ENCODE measurements around the gene TMEM184B.

The TMEM184B gene

GRCh38 chr22:38313384-38313955 lies 40.7 kb upstream of the TMEM184B start:
- H3K36me3 ChIP-seq (ENCODE audit: insufficient read depth, low read length), result peaks cover 54% of the 10 kb centered on the region
- H3K9me3 ChIP-seq (ENCODE audit: low read length), result no peaks in the 10 kb centered on the region
- no peak overlapping the region for H3K4me3 ChIP-seq (ENCODE audit: low read length)
- peaks cover 33% of the 10 kb centered on the region for H3K4me1 ChIP-seq (ENCODE audit: insufficient read depth, low read length)
- H2AFZ ChIP-seq (ENCODE audit: low read depth, low read length), result no peak overlapping the region
- no peaks in the 10 kb centered on the region for H3K27me3 ChIP-seq (ENCODE audit: insufficient read depth, low read length)

DNA sequence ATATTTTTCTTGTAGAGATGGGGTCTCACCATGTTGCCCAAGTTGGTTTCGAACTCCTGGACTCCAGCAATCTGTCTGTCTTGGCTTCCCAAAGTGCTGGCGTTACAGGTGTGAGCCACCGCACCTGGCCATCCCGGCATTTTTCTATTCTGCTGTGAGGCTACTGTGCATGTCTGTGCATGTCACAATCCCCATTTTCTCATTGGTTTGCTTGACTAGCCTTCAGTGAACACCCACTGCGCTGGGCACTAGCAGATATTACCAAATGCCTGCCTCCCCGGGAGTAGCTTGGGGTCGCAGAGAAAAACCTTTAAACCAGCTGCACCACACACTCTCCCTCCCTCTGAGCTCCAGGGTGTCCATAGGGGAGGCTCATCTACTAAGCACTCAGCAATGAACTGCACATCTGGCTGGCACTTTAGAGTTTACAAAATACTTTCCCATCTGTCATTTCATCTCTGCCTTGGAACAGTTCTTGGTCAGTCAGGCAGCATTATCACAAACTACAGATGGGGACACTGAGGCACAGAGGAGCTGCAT lies 39.5 kb upstream of the TMEM184B start:
- Histone ChIP-seq H3K4me3 (ENCODE audit: low read length) (no peak overlapping the region), H3K9me3 (ENCODE audit: low read length) (no peaks in the 10 kb centered on the region), H3K27me3 (ENCODE audit: insufficient read depth, low read length) (no peaks in the 10 kb centered on the region), H3K4me1 (ENCODE audit: insufficient read depth, low read length) (peaks cover 24% of the 10 kb centered on the region), H3K36me3 (ENCODE audit: insufficient read depth, low read length) (peaks cover 65% of the 10 kb centered on the region), H2AFZ (ENCODE audit: low read depth, low read length) (no peak overlapping the region)

DNA sequence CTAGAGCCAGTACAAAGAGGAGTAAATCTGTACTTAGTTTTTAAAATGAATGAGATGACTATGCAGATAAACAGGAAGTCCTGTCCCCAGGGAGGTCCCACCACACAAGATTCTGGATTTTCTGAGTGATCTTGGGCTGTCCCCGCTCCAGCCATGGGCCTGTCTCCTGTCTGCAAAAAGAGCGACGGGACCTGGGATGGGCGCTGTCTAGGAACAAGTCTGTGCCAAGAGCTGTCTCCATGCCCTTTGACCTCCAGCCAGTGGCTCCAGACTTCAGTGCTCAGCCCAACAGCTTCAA lies 38.5 kb upstream of the TMEM184B start:
- Histone ChIP-seq H3K4me3 (ENCODE audit: low read length) (no peak overlapping the region), H2AFZ (ENCODE audit: low read depth, low read length) (no peak overlapping the region), H3K9me3 (ENCODE audit: low read length) (no peaks in the 10 kb centered on the region), H3K36me3 (ENCODE audit: insufficient read depth, low read length) (peaks cover 65% of the 10 kb centered on the region), H3K27me3 (ENCODE audit: insufficient read depth, low read length) (no peaks in the 10 kb centered on the region), H3K4me1 (ENCODE audit: insufficient read depth, low read length) (peaks cover 24% of the 10 kb centered on the region)

- no peak overlapping the region for H2AFZ ChIP-seq (ENCODE audit: low read depth, low read length)
- peaks cover 68% of the 10 kb centered on the region for H3K36me3 ChIP-seq (ENCODE audit: insufficient read depth, low read length)
- H3K4me1 ChIP-seq (ENCODE audit: insufficient read depth, low read length), result peaks cover 21% of the 10 kb centered on the region
- H3K27me3 ChIP-seq (ENCODE audit: insufficient read depth, low read length), result no peaks in the 10 kb centered on the region
- H3K9me3 ChIP-seq (ENCODE audit: low read length), result no peaks in the 10 kb centered on the region
- no peak overlapping the region for H3K4me3 ChIP-seq (ENCODE audit: low read length)
These were observed 37.9 kb upstream of the TMEM184B start for GRCh38 chr22:38310518-38311322.

DNA sequence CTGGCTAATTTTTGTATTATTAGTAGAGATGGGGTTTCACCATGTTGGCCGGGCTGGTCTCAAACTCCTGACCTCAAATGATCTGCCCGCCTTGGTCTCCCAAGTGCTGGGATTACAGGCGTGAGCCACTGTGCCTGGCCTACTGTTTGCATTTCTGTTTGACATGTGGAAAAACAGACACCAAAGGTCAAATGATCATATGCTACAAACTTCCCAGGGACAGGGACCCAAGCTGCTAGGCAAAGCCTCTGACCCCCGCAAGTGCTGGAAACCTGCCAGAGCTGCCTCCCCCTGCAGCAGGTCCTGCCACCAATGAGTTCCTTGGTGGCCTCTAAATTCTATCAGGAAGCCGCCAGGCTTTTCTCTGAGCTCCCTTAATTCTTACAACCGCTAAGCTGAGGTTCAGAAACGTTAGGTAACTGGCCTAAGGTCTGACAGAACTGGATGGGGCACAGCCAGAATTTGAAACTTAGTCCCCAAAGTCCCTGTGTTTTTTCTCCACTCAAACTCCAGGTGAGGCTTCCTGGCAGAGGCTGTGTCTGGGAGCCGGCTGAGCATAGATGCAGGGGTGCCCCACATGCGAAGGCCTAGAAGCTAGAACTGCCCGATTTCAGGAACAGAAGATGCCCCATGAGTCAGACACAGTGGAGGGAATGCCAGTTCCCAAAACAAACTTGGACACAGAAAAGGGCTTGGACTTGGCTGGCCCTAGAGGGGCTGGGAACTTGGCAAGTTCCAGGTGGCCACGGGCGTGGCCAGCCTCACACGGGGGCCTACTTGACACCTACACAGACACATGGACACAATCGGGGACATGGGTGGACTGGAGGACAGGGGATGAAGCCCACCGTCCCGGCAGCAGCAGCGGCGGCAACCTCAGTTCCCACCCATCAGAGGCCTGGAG lies 37.1 kb upstream of the TMEM184B start:
- Histone ChIP-seq H3K4me1 (ENCODE audit: insufficient read depth, low read length) (peaks cover 12% of the 10 kb centered on the region), H3K27me3 (ENCODE audit: insufficient read depth, low read length) (no peaks in the 10 kb centered on the region), H3K36me3 (ENCODE audit: insufficient read depth, low read length) (peaks cover 72% of the 10 kb centered on the region), H2AFZ (ENCODE audit: low read depth, low read length) (no peak overlapping the region), H3K9me3 (ENCODE audit: low read length) (no peaks in the 10 kb centered on the region), H3K4me3 (ENCODE audit: low read length) (no peak overlapping the region)

DNA sequence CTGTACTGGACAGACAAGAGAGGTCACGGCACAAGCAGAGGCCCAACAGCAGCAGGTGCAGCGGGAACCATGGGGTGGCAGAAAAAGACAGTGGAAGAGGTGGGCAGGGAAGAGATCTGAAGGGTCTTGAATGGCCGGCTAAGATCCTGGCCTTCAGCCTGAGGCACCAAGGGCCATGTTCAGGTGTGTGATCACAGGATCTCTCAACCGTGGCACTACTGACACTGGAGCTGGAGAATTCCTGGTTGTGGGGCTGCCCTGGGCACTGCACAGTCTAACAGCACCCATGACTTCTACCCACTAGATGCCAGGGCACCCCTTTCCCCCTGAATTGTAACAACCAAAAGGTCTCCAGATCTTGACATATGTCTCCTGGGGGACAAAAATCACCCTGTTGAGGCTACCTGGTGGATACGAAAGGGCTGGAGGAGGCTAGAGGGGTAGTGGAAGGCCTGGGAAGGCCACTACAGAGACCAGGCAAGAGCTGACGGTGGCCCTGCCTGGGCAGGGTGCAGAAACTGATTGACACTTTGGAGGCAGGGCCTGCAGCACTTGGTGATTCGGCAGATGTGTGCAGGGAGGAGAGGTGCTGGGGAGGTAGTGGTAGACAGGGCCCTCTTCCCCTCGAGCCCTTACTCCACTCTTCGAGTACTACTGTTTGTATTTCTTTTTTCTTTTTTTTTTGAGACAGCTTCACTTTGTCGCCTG lies 36.1 kb upstream of the TMEM184B start:
- Histone ChIP-seq H3K4me1 (ENCODE audit: insufficient read depth, low read length) (peaks cover 3% of the 10 kb centered on the region), H2AFZ (ENCODE audit: low read depth, low read length) (no peak overlapping the region), H3K4me3 (ENCODE audit: low read length) (no peak overlapping the region), H3K9me3 (ENCODE audit: low read length) (no peaks in the 10 kb centered on the region), H3K36me3 (ENCODE audit: insufficient read depth, low read length) (peaks cover 73% of the 10 kb centered on the region), H3K27me3 (ENCODE audit: insufficient read depth, low read length) (no peaks in the 10 kb centered on the region)

DNA sequence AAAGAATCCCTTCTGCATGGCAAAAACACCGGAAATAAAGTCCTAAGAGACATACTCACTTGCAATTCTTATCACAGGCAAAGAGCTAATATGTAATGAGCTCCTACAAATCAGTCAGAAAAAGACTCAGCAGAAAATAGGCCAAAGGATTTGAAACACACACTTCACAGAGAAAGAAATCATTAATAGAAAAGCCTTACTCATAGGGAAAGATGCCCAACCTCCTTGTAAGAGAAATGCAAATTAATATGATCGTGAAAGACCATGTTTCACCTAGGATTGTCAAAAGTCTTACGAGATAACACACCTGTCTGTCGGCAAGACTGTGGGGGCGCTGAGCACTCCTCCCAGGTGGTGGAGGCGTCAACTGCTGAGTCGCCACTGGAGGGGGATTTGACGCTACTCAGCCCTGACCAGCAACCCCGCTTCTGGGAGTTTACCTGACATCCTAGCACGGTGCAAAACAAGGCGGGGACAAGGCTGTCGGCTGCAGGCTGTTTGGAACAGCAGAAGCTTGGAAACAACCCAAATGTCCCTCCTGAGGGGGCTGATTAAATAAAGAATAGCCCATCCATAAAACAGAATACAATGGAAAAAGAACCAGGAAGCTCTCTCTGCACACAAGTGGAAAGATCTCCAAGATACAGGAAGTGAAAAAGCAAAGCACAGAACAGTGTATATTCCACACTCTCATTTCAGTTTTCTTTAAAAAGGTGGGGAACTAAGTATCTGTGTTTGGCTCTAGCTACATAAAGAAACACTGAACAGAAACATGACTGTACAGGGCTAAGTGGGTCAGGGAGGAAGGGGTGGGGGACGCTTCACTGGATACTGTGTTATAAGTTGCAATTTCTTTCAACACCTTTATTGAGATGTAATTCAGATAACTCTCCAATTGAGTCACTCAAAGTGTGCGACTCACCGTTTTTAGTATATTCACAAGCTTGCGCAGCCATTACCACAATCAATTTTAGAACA lies 33.0 kb upstream of the TMEM184B start:
- H3K9me3 ChIP-seq (ENCODE audit: low read length), result no peaks in the 10 kb centered on the region
- no peaks in the 10 kb centered on the region for H3K4me1 ChIP-seq (ENCODE audit: insufficient read depth, low read length)
- H3K27me3 ChIP-seq (ENCODE audit: insufficient read depth, low read length), result no peaks in the 10 kb centered on the region
- peaks cover 74% of the 10 kb centered on the region for H3K36me3 ChIP-seq (ENCODE audit: insufficient read depth, low read length)
- no peak overlapping the region for H3K4me3 ChIP-seq (ENCODE audit: low read length)
- H2AFZ ChIP-seq (ENCODE audit: low read depth, low read length), result no peak overlapping the region

GRCh38 chr22:38304526-38304925 lies 31.7 kb upstream of the TMEM184B start:
- H3K4me1 ChIP-seq (ENCODE audit: insufficient read depth, low read length), result no peaks in the 10 kb centered on the region
- H2AFZ ChIP-seq (ENCODE audit: low read depth, low read length), result no peak overlapping the region
- H3K27me3 ChIP-seq (ENCODE audit: insufficient read depth, low read length), result no peaks in the 10 kb centered on the region
- peaks cover 75% of the 10 kb centered on the region for H3K36me3 ChIP-seq (ENCODE audit: insufficient read depth, low read length)
- no peak overlapping the region for H3K4me3 ChIP-seq (ENCODE audit: low read length)
- H3K9me3 ChIP-seq (ENCODE audit: low read length), result no peaks in the 10 kb centered on the region

DNA sequence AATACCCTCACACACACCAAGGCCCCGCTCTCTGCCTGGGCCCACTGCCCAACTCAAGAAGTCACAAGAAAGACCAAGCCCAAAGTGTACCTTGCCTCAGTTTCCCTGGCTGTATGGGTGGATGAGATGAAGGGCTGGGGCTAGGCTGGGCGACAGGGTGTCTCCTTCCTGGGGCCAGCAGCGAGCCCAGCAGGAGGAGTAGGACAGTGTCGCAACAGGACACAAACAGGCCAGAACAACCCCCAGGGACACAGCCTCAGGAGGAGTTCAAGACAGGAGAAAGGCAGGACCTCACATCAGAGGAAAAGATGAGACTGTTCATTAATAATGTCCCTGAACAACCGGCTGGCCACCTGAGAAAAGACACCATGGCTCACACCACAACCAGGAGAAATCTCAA lies 31.2 kb upstream of the TMEM184B start:
- Histone ChIP-seq H2AFZ (ENCODE audit: low read depth, low read length) (no peak overlapping the region), H3K4me3 (ENCODE audit: low read length) (no peak overlapping the region), H3K4me1 (ENCODE audit: insufficient read depth, low read length) (no peaks in the 10 kb centered on the region), H3K27me3 (ENCODE audit: insufficient read depth, low read length) (no peaks in the 10 kb centered on the region), H3K36me3 (ENCODE audit: insufficient read depth, low read length) (peaks cover 77% of the 10 kb centered on the region), H3K9me3 (ENCODE audit: low read length) (no peaks in the 10 kb centered on the region)

GRCh38 chr22:38302906-38303305 lies 30.1 kb upstream of the TMEM184B start:
- peaks cover 77% of the 10 kb centered on the region for H3K36me3 ChIP-seq (ENCODE audit: insufficient read depth, low read length)
- H3K27me3 ChIP-seq (ENCODE audit: insufficient read depth, low read length), result no peaks in the 10 kb centered on the region
- H3K4me3 ChIP-seq (ENCODE audit: low read length), result no peak overlapping the region
- no peak overlapping the region for H2AFZ ChIP-seq (ENCODE audit: low read depth, low read length)
- no peaks in the 10 kb centered on the region for H3K9me3 ChIP-seq (ENCODE audit: low read length)
- no peaks in the 10 kb centered on the region for H3K4me1 ChIP-seq (ENCODE audit: insufficient read depth, low read length)

GRCh38 chr22:38300946-38301345 lies 28.1 kb upstream of the TMEM184B start:
- Histone ChIP-seq H3K27me3 (ENCODE audit: insufficient read depth, low read length) (no peaks in the 10 kb centered on the region), H2AFZ (ENCODE audit: low read depth, low read length) (no peak overlapping the region), H3K36me3 (ENCODE audit: insufficient read depth, low read length) (peaks cover 89% of the 10 kb centered on the region)

More at GRCh38 chr22:38300946-38301345, 28.1 kb upstream of the TMEM184B start:
- Histone ChIP-seq H3K4me3 (ENCODE audit: low read length) (no peak overlapping the region), H3K4me1 (ENCODE audit: insufficient read depth, low read length) (no peaks in the 10 kb centered on the region), H3K9me3 (ENCODE audit: low read length) (no peaks in the 10 kb centered on the region)
